ENCODE measurements around the gene TENM3. TPM values are rescaled to one million over a fixed set of nuclear protein-coding genes. Genes with fewer than 3 reads are reported as not detected.
A peak's percentile ranks its signal among the peaks of the same experiment; 100 is the strongest.

The TENM3 gene
- total and polyA plus RNA-seq, 4 donors: 0.05 to 5.5 (median 1.1) TPM; not detected in 1

GRCh38 chr4:182427554-182427953 lies 184.4 kb downstream of the TENM3 start:
- Histone ChIP-seq H3K4me3 (ENCODE audit: low read length in 2 of 2) (no peak overlapping the region), H3K36me3 (ENCODE audit: control insufficient read depth in 1 of 2, insufficient read depth in 2 of 2, low read length in 1 of 2) (no peaks in the 10 kb centered on the region), H3K27ac (ENCODE audit: low read depth in 1 of 2, low read length in 2 of 2) (no peak overlapping the region), H3K4me1 (ENCODE audit: control insufficient read depth in 1 of 2, insufficient read depth in 2 of 2, low read length in 2 of 2) (no peaks in the 10 kb centered on the region), H3K27me3 (ENCODE audit: control insufficient read depth in 1 of 2, insufficient read depth in 2 of 2, low read length in 1 of 2) (no peaks in the 10 kb centered on the region), H3K9me3 (ENCODE audit: control insufficient read depth, low read length) (no peaks in the 10 kb centered on the region)
- intact Hi-C loops (cut with DNase I): no loop called here
- ATAC-seq (ENCODE audit: low FRiP score): no peak
- 83 to 86% methylated on average over 2 of the region's 2 CpGs for WGBS, 2 donors
- DNase-seq: no peak

- Histone ChIP-seq H3K4me1 (ENCODE audit: control insufficient read depth in 1 of 2, insufficient read depth in 2 of 2, low read length in 2 of 2) (no peaks in the 10 kb centered on the region), H3K27me3 (ENCODE audit: control insufficient read depth in 1 of 2, insufficient read depth in 2 of 2, low read length in 1 of 2) (no peaks in the 10 kb centered on the region), H3K36me3 (ENCODE audit: control insufficient read depth in 1 of 2, insufficient read depth in 2 of 2, low read length in 1 of 2) (no peaks in the 10 kb centered on the region), H3K9me3 (ENCODE audit: control insufficient read depth, low read length) (no peaks in the 10 kb centered on the region), H3K27ac (ENCODE audit: low read depth in 1 of 2, low read length in 2 of 2) (no peak overlapping the region), H3K4me3 (ENCODE audit: low read length in 2 of 2) (no peak overlapping the region)
- 79 to 96% methylated on average over 8 of the region's 8 CpGs for WGBS, 2 donors
- DNase-seq (no peak), ATAC-seq (ENCODE audit: low FRiP score) (no peak)
- intact Hi-C loops (cut with DNase I): no loop called here
These were observed 186.7 kb downstream of the TENM3 start for GRCh38 chr4:182429896-182430295.

- ATAC-seq (ENCODE audit: low FRiP score): no peak
These were observed 189.6 kb downstream of the TENM3 start for GRCh38 chr4:182432819-182433218.

GRCh38 chr4:182434720-182435119 lies 191.5 kb downstream of the TENM3 start:
- no peaks in the 10 kb centered on the region for H3K9me3 ChIP-seq (ENCODE audit: control insufficient read depth, low read length)
- intact Hi-C loops (cut with DNase I): no loop called here
- no peak overlapping the region for H3K27ac ChIP-seq (ENCODE audit: low read depth in 1 of 2, low read length in 2 of 2)
- H3K36me3 ChIP-seq (ENCODE audit: control insufficient read depth in 1 of 2, insufficient read depth in 2 of 2, low read length in 1 of 2): no peaks in the 10 kb centered on the region
- WGBS, 2 donors: 13 to 27% methylated on average over 4 of the region's 4 CpGs
- ATAC-seq (ENCODE audit: low FRiP score) (no peak), DNase-seq (no peak)
- no peak overlapping the region for H3K4me3 ChIP-seq (ENCODE audit: low read length in 2 of 2)
- no peaks in the 10 kb centered on the region for H3K27me3 ChIP-seq (ENCODE audit: control insufficient read depth in 1 of 2, insufficient read depth in 2 of 2, low read length in 1 of 2)
- no peaks in the 10 kb centered on the region for H3K4me1 ChIP-seq (ENCODE audit: control insufficient read depth in 1 of 2, insufficient read depth in 2 of 2, low read length in 2 of 2)

More at GRCh38 chr4:182432819-182433218, 189.6 kb downstream of the TENM3 start:
- WGBS, 2 donors: 95 to 100% methylated on average over 1 of the region's 1 CpG
- H3K27me3 ChIP-seq (ENCODE audit: control insufficient read depth in 1 of 2, insufficient read depth in 2 of 2, low read length in 1 of 2): no peaks in the 10 kb centered on the region
- no peak overlapping the region for H3K4me3 ChIP-seq (ENCODE audit: low read length in 2 of 2)
- no peaks in the 10 kb centered on the region for H3K4me1 ChIP-seq (ENCODE audit: control insufficient read depth in 1 of 2, insufficient read depth in 2 of 2, low read length in 2 of 2)
- no peak for DNase-seq
- no peak overlapping the region for H3K27ac ChIP-seq (ENCODE audit: low read depth in 1 of 2, low read length in 2 of 2)
- no peaks in the 10 kb centered on the region for H3K9me3 ChIP-seq (ENCODE audit: control insufficient read depth, low read length)
- intact Hi-C loops (cut with DNase I): no loop called here
- H3K36me3 ChIP-seq (ENCODE audit: control insufficient read depth in 1 of 2, insufficient read depth in 2 of 2, low read length in 1 of 2): no peaks in the 10 kb centered on the region

GRCh38 chr4:182435401-182435800 lies 192.2 kb downstream of the TENM3 start:
- no peak overlapping the region for H3K4me3 ChIP-seq (ENCODE audit: low read length in 2 of 2)
- H3K4me1 ChIP-seq (ENCODE audit: control insufficient read depth in 1 of 2, insufficient read depth in 2 of 2, low read length in 2 of 2): no peaks in the 10 kb centered on the region
- no peaks in the 10 kb centered on the region for H3K9me3 ChIP-seq (ENCODE audit: control insufficient read depth, low read length)
- DNase-seq (no peak), ATAC-seq (ENCODE audit: low FRiP score) (no peak)
- intact Hi-C loops (cut with DNase I): no loop called here
- no peaks in the 10 kb centered on the region for H3K36me3 ChIP-seq (ENCODE audit: control insufficient read depth in 1 of 2, insufficient read depth in 2 of 2, low read length in 1 of 2)
- WGBS, 2 donors: 50 to 56% methylated on average over 4 of the region's 4 CpGs
- H3K27me3 ChIP-seq (ENCODE audit: control insufficient read depth in 1 of 2, insufficient read depth in 2 of 2, low read length in 1 of 2): no peaks in the 10 kb centered on the region
- no peak overlapping the region for H3K27ac ChIP-seq (ENCODE audit: low read depth in 1 of 2, low read length in 2 of 2)

- intact Hi-C loops (cut with DNase I): no loop called here
- no peak for ATAC-seq (ENCODE audit: low FRiP score)
These were observed 199.9 kb downstream of the TENM3 start for GRCh38 chr4:182443070-182443469.

GRCh38 chr4:182447767-182448280 lies 204.6 kb downstream of the TENM3 start:
- 7 to 12% methylated on average over 15 to 25 of the region's 25 CpGs for WGBS, 2 donors
- intact Hi-C loops (cut with DNase I): no loop called here
- ATAC-seq (ENCODE audit: low FRiP score): peak; percentile 53

More at GRCh38 chr4:182443070-182443469, 199.9 kb downstream of the TENM3 start:
- Histone ChIP-seq H3K36me3 (ENCODE audit: control insufficient read depth in 1 of 2, insufficient read depth in 2 of 2, low read length in 1 of 2) (no peaks in the 10 kb centered on the region), H3K27me3 (ENCODE audit: control insufficient read depth in 1 of 2, insufficient read depth in 2 of 2, low read length in 1 of 2) (no peaks in the 10 kb centered on the region), H3K27ac (ENCODE audit: low read depth in 1 of 2, low read length in 2 of 2) (no peak overlapping the region), H3K4me1 (ENCODE audit: control insufficient read depth in 1 of 2, insufficient read depth in 2 of 2, low read length in 2 of 2) (no peaks in the 10 kb centered on the region), H3K4me3 (ENCODE audit: low read length in 2 of 2) (no peak overlapping the region), H3K9me3 (ENCODE audit: control insufficient read depth, low read length) (no peaks in the 10 kb centered on the region)
- no peak for DNase-seq

GRCh38 chr4:182448281-182449151 lies 205.3 kb downstream of the TENM3 start:
- Histone ChIP-seq H3K4me3 (ENCODE audit: low read length in 2 of 2) (peak overlapping the region; percentile 63 to 76), H3K27ac (ENCODE audit: low read depth in 1 of 2, low read length in 2 of 2) (no peak overlapping the region), H3K36me3 (ENCODE audit: control insufficient read depth in 1 of 2, insufficient read depth in 2 of 2, low read length in 1 of 2) (no peaks in the 10 kb centered on the region), H3K27me3 (ENCODE audit: control insufficient read depth in 1 of 2, insufficient read depth in 2 of 2, low read length in 1 of 2) (no peaks in the 10 kb centered on the region), H3K9me3 (ENCODE audit: control insufficient read depth, low read length) (no peaks in the 10 kb centered on the region), H3K4me1 (ENCODE audit: control insufficient read depth in 1 of 2, insufficient read depth in 2 of 2, low read length in 2 of 2) (no peaks in the 10 kb centered on the region)
- intact Hi-C loops (cut with DNase I): no loop called here
- WGBS, 2 donors: 0 to 1% methylated on average over 84 to 113 of the region's 113 CpGs
- DNase-seq (peak; percentile 88 to 91), ATAC-seq (ENCODE audit: low FRiP score) (peak; percentile 94)

More at GRCh38 chr4:182447767-182448280, 204.6 kb downstream of the TENM3 start:
- H3K4me1 ChIP-seq (ENCODE audit: control insufficient read depth in 1 of 2, insufficient read depth in 2 of 2, low read length in 2 of 2): no peaks in the 10 kb centered on the region
- H3K27me3 ChIP-seq (ENCODE audit: control insufficient read depth in 1 of 2, insufficient read depth in 2 of 2, low read length in 1 of 2): no peaks in the 10 kb centered on the region
- H3K36me3 ChIP-seq (ENCODE audit: control insufficient read depth in 1 of 2, insufficient read depth in 2 of 2, low read length in 1 of 2): no peaks in the 10 kb centered on the region
- H3K27ac ChIP-seq (ENCODE audit: low read depth in 1 of 2, low read length in 2 of 2): no peak overlapping the region
- peak overlapping the region in 1 of 2 donors; percentile 63 for H3K4me3 ChIP-seq (ENCODE audit: low read length in 2 of 2)
- H3K9me3 ChIP-seq (ENCODE audit: control insufficient read depth, low read length): no peaks in the 10 kb centered on the region
- DNase-seq: no peak

All from aorta (tissue), 5 donors.